Measurements from ENCODE around the gene RUNX3.

The RUNX3 gene

GRCh38 chr1:24973315-24973714 lies 43.2 kb upstream of the RUNX3 start:
- CTCF ChIA-PET, result no interaction called here
- no peaks in the 10 kb centered on the region for H3K4me1 ChIP-seq (ENCODE audit: control insufficient read depth, insufficient read depth, low read length)
- TF ChIP-seq ZNF37A (tag by site-specific recombination; IDR thresholded peaks at IDR 0.05) (peak; percentile 90), ZNF510 (tag by site-specific recombination; IDR thresholded peaks at IDR 0.05; ENCODE audit: insufficient replicate concordance) (no peak), BCL6B (tag by site-specific recombination; IDR thresholded peaks at IDR 0.05) (no peak), ZNF785 (tag by site-specific recombination; IDR thresholded peaks at IDR 0.05) (no peak)
- no peaks in the 10 kb centered on the region for H3K36me3 ChIP-seq (ENCODE audit: control insufficient read depth in 2 of 2, insufficient read depth in 1 of 2, low read length in 2 of 2)
- no peak overlapping the region for H3K27ac ChIP-seq (ENCODE audit: extremely low read depth, low read depth, low read length)
- no peak overlapping the region for H3K4me3 ChIP-seq (ENCODE audit: low read depth, low read length)
- H3K9me3 ChIP-seq (ENCODE audit: control insufficient read depth, insufficient read depth, low read depth, low read length), result no peaks in the 10 kb centered on the region
- POLR2A ChIA-PET, result no interaction called here

GRCh38 chr1:24972915-24973242 lies 42.8 kb upstream of the RUNX3 start:
- H3K4me3 ChIP-seq (ENCODE audit: low read depth, low read length), result no peak overlapping the region
- H3K9me3 ChIP-seq (ENCODE audit: control insufficient read depth, insufficient read depth, low read depth, low read length), result no peaks in the 10 kb centered on the region
- no peak overlapping the region for H3K27ac ChIP-seq (ENCODE audit: extremely low read depth, low read depth, low read length)
- H3K36me3 ChIP-seq (ENCODE audit: control insufficient read depth in 2 of 2, insufficient read depth in 1 of 2, low read length in 2 of 2), result no peaks in the 10 kb centered on the region
- ChIA-PET CTCF (no interaction called here), POLR2A (no interaction called here)
- TF ChIP-seq ZNF23 (tag by site-specific recombination; IDR thresholded peaks at IDR 0.05; ENCODE audit: borderline replicate concordance) (no peak), ZNF768 (tag by site-specific recombination; IDR thresholded peaks at IDR 0.05) (0 out of 2 replicates have a peak, but pooled peaks have one; percentile 8)
- H3K4me1 ChIP-seq (ENCODE audit: control insufficient read depth, insufficient read depth, low read length), result no peaks in the 10 kb centered on the region

GRCh38 chr1:24972221-24972914 lies 42.3 kb upstream of the RUNX3 start:
- POLR2A ChIA-PET, result no interaction called here
- Histone ChIP-seq H3K4me3 (ENCODE audit: low read depth, low read length) (no peak overlapping the region), H3K27ac (ENCODE audit: extremely low read depth, low read depth, low read length) (no peak overlapping the region), H3K36me3 (ENCODE audit: control insufficient read depth in 2 of 2, insufficient read depth in 1 of 2, low read length in 2 of 2) (no peaks in the 10 kb centered on the region), H3K4me1 (ENCODE audit: control insufficient read depth, insufficient read depth, low read length) (no peaks in the 10 kb centered on the region), H3K9me3 (ENCODE audit: control insufficient read depth, insufficient read depth, low read depth, low read length) (no peaks in the 10 kb centered on the region)
- TF ChIP-seq ZNF114 (tag by site-specific recombination; IDR thresholded peaks at IDR 0.05), result no peak
- TF ChIP-seq SETDB1 (IDR thresholded peaks at IDR 0.05; ENCODE audit: insufficient read length, low read length), result no peak
- TF ChIP-seq, protein P1, sequence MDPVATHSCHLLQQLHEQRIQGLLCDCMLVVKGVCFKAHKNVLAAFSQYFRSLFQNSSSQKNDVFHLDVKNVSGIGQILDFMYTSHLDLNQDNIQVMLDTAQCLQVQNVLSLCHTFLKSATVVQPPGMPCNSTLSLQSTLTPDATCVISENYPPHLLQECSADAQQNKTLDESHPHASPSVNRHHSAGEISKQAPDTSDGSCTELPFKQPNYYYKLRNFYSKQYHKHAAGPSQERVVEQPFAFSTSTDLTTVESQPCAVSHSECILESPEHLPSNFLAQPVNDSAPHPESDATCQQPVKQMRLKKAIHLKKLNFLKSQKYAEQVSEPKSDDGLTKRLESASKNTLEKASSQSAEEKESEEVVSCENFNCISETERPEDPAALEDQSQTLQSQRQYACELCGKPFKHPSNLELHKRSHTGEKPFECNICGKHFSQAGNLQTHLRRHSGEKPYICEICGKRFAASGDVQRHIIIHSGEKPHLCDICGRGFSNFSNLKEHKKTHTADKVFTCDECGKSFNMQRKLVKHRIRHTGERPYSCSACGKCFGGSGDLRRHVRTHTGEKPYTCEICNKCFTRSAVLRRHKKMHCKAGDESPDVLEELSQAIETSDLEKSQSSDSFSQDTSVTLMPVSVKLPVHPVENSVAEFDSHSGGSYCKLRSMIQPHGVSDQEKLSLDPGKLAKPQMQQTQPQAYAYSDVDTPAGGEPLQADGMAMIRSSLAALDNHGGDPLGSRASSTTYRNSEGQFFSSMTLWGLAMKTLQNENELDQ (tag by site-specific recombination; IDR thresholded peaks at IDR 0.05; ENCODE audit: low read depth), result no peak
- TF ChIP-seq ZNF350 (tag by site-specific recombination; IDR thresholded peaks at IDR 0.05), result no peak
- TF ChIP-seq ZBTB17 (tag by site-specific recombination; IDR thresholded peaks at IDR 0.05), result 0 out of 2 replicates have a peak, but pooled peaks have one; percentile 28
- TF ChIP-seq ZNF529 (tag by site-specific recombination; IDR thresholded peaks at IDR 0.05; ENCODE audit: insufficient replicate concordance), result no peak
- TF ChIP-seq OSR2 (tag by site-specific recombination; IDR thresholded peaks at IDR 0.05), result no peak
- TF ChIP-seq ZNF248 (tag by site-specific recombination; IDR thresholded peaks at IDR 0.05), result no peak
- CTCF ChIA-PET, result interaction anchor here (0.6 kb wide), 1 partner anchor 298 kb away, joined by 3 read pairs; no protein-coding TSS in a partner anchor

All from HEK293 (cell line).